RWPE1 (cell line): ENCODE data around the gene MAP3K1.

Source experiments
- CTCF ChIA-PET: fragments of 350-600 bp; sonication (Branson Sonifier 250); formaldehyde crosslinking; extraction: SDS; loops from one replicate; lab custom pipeline; 2021; lab: Yijun Ruan, JAX
- POLR2A ChIA-PET: fragments of 400-600 bp; formaldehyde crosslinking; extraction: SDS; loops from one replicate; lab custom pipeline; 2020; ENCODE audit warnings: antibody characterized with exemption; ENCODE audit not compliant: low non-redundant PET; lab: Yijun Ruan, JAX
- DNase-seq: peaks from one replicate; pipeline ENCODE4 v3.0.0; 2012; ENCODE audit warnings: low spot score
- H3K27ac ChIP-seq: fragments of 450-650 bp; 2 replicates; pipeline ENCODE4 v1.5.1; 2017
- TF ChIP-seq, protein P1 (sequence below): fragments of 450-650 bp; conservative IDR thresholded peaks from 2 replicates; pipeline ENCODE4 v1.5.1; 2017; ENCODE audit warnings: low read depth, mild to moderate bottlenecking

Gene MAP3K1

GRCh38 chr5:56813302-56813701 is 2.0 kb upstream of the MAP3K1 start:
- DNase-seq = no peak
- ChIA-PET POLR2A (no interaction called here), CTCF (interaction anchor here (0.7 kb wide), 1 partner anchor 542 kb away, joined by 3 read pairs; no protein-coding TSS in a partner anchor)
- TF ChIP-seq, protein P1, sequence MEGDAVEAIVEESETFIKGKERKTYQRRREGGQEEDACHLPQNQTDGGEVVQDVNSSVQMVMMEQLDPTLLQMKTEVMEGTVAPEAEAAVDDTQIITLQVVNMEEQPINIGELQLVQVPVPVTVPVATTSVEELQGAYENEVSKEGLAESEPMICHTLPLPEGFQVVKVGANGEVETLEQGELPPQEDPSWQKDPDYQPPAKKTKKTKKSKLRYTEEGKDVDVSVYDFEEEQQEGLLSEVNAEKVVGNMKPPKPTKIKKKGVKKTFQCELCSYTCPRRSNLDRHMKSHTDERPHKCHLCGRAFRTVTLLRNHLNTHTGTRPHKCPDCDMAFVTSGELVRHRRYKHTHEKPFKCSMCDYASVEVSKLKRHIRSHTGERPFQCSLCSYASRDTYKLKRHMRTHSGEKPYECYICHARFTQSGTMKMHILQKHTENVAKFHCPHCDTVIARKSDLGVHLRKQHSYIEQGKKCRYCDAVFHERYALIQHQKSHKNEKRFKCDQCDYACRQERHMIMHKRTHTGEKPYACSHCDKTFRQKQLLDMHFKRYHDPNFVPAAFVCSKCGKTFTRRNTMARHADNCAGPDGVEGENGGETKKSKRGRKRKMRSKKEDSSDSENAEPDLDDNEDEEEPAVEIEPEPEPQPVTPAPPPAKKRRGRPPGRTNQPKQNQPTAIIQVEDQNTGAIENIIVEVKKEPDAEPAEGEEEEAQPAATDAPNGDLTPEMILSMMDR = no peak
- no peak overlapping the region for H3K27ac ChIP-seq

GRCh38 chr5:56814361-56814962 is 887 bp upstream of the MAP3K1 start:
- H3K27ac ChIP-seq = peak overlapping the region; percentile 87
- ChIA-PET POLR2A (interaction anchor here (0.6 kb wide), 1 partner anchor 179 kb away, joined by 6 read pairs; no protein-coding TSS in a partner anchor), CTCF (interaction anchor here (0.5 to 0.6 kb wide), 3 partner anchors 222 to 1710 kb away, joined by 3 to 4 read pairs (median 4); no protein-coding TSS in a partner anchor)
- TF ChIP-seq, protein P1 = peak; percentile 21; the same call in 1 of the 2 replicates
- DNase-seq = peak; percentile 15

DNA sequence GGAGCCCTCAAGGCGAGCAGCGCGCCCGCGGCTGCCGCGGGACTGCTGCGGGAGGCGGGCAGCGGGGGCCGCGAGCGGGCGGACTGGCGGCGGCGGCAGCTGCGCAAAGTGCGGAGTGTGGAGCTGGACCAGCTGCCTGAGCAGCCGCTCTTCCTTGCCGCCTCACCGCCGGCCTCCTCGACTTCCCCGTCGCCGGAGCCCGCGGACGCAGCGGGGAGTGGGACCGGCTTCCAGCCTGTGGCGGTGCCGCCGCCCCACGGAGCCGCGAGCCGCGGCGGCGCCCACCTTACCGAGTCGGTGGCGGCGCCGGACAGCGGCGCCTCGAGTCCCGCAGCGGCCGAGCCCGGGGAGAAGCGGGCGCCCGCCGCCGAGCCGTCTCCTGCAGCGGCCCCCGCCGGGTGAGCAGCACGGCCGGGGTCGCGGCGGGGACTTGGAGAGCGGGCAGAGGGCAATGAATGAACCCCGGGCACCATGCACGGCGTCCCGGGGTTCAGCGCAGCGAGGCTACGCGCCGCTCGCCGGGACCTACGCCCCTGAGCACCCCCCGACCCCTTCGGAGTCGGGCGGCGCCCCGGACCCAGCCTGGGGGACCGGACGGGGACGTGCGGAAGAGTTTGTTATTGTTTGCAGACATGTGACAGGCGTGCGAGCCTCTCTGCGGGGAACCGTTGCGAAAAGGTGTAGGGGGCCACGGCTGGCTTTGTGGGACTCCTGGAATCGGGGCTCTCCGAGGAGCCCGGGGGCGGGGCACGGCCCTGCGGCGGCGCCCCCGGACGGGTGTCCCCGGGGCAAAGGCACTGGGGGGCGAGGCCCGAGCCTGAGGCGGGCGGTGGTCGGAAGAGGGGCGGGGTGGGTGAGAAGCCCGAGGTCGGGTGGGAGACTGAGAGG is 553 bp downstream of the MAP3K1 start:
- ChIA-PET CTCF (interaction anchor here (1.4 kb wide), 1 partner anchor 23 kb away, joined by 3 read pairs; no protein-coding TSS in a partner anchor), POLR2A (no interaction called here)
- peak overlapping the region; percentile 87 for H3K27ac ChIP-seq
- TF ChIP-seq, protein P1 = no peak
- DNase-seq = peak; percentile 70

DNA sequence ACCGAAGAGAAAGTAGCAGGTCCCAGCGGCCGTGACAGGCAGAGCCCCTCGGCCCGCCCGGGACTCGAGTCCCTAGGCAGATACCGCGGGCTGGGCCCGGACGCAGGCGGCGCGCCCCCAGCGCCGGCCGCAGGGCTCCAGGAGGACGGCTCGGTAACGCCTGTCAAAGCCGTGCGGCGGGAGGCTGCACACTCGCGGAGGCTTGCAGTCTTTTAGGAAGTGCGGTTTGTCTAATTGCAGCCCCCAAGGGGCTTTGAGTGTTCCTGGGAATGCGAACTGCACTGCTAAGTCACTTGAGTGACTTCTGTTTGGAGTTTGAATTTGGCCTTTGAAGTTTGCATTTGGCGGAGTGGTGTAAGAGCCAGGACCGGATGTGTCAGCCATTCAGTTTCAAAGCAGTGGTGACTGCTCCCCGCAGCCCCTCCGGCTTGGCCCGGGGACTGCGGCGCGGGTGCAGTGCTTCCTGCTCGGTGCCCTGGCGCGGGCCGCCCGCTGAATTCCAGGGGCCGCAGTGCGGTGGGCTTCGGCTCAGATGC is 1.3 kb downstream of the MAP3K1 start:
- peak overlapping the region; percentile 87 for H3K27ac ChIP-seq
- POLR2A ChIA-PET = no interaction called here
- peak; percentile 59 for DNase-seq

GRCh38 chr5:56817263-56818014 is 2.1 kb downstream of the MAP3K1 start:
- CTCF ChIA-PET = no interaction called here
- POLR2A ChIA-PET = no interaction called here
- no peak for DNase-seq

More for the DNA sequence above, 1.3 kb downstream of the MAP3K1 start:
- TF ChIP-seq, protein P1 = no peak
- CTCF ChIA-PET = no interaction called here

More at GRCh38 chr5:56817263-56818014, 2.1 kb downstream of the MAP3K1 start:
- H3K27ac ChIP-seq = peak overlapping the region; percentile 87
- TF ChIP-seq, protein P1 = no peak
